Dendritic cell treated with granulocyte-macrophage colony-stimulating factor and Interleukin-4, amounts not matched to agents 40 ng/mL and 50 ng/mL, for 4 days (primary cell): ENCODE measurements around the gene FBLN2.

Experiments used
- H3K27ac Mint-ChIP-seq: one replicate; pipeline ENCODE4 v1.8.0; 2022; ENCODE audit warnings: mild to moderate bottlenecking, mixed read lengths
- H3K27me3 Mint-ChIP-seq: one replicate; pipeline ENCODE4 v1.8.0; 2022; ENCODE audit warnings: mild to moderate bottlenecking, mixed read lengths
- H3K36me3 Mint-ChIP-seq: one replicate; pipeline ENCODE4 v1.8.0; 2022; ENCODE audit warnings: low read depth, mixed read lengths
- H3K4me1 Mint-ChIP-seq: one replicate; pipeline ENCODE4 v1.8.0; 2022; ENCODE audit warnings: low read depth, mixed read lengths
- H3K4me3 Mint-ChIP-seq: one replicate; pipeline ENCODE4 v1.8.0; 2022; ENCODE audit warnings: mild to moderate bottlenecking, moderate library complexity, mixed read lengths
- H3K9me3 Mint-ChIP-seq: one replicate; pipeline ENCODE4 v1.8.0; 2022; ENCODE audit warnings: mixed read lengths
- intact Hi-C: fragments of 100-400 bp; cut with micrococcal nuclease; formaldehyde crosslinking; loops from one replicate; pipeline ENCODE4 v1.15.0; 2022

Gene FBLN2

GRCh38 chr3:13532631-13533030 is 16.3 kb upstream of the FBLN2 start:
- Mint-ChIP-seq H3K9me3 (no peaks in the 10 kb centered on the region), H3K4me3 (no peak overlapping the region), H3K36me3 (no peaks in the 10 kb centered on the region), H3K4me1 (peaks cover 6% of the 10 kb centered on the region), H3K27ac (no peak overlapping the region), H3K27me3 (peaks cover 5% of the 10 kb centered on the region)
- intact Hi-C loops: no loop called here

- intact Hi-C loops: no loop called here
- Mint-ChIP-seq H3K27me3 (peaks cover 5% of the 10 kb centered on the region), H3K36me3 (no peaks in the 10 kb centered on the region), H3K4me1 (peaks cover 6% of the 10 kb centered on the region), H3K27ac (no peak overlapping the region), H3K9me3 (no peaks in the 10 kb centered on the region), H3K4me3 (no peak overlapping the region)
Measured at GRCh38 chr3:13533885-13534301, 15.0 kb upstream of the FBLN2 start.

DNA sequence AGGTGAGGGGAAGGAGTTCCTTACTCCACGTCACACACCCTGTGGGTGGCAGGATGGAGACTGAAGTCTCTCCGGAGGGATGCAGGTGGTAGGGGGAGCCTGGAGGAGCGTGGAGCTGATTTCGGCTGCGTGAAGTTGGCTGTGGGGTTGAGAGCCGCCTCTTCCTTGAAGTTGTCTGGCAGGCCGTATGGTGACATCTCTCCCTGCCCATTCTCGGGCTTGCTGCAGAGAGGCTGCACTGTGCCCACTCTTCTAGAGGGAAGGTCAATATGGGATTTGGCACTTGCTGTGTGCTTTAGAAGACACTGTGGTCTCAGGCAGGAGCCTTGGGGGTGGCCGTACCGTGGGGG is 13.4 kb upstream of the FBLN2 start:
- Mint-ChIP-seq H3K4me3 (no peak overlapping the region), H3K9me3 (no peaks in the 10 kb centered on the region), H3K36me3 (no peaks in the 10 kb centered on the region), H3K27ac (no peak overlapping the region), H3K4me1 (peaks cover 6% of the 10 kb centered on the region), H3K27me3 (peaks cover 5% of the 10 kb centered on the region)
- intact Hi-C loops: no loop called here

- no peak overlapping the region for H3K4me3 Mint-ChIP-seq
- peaks cover 5% of the 10 kb centered on the region for H3K27me3 Mint-ChIP-seq
- peaks cover 6% of the 10 kb centered on the region for H3K4me1 Mint-ChIP-seq
- H3K27ac Mint-ChIP-seq: no peak overlapping the region
- H3K9me3 Mint-ChIP-seq: no peaks in the 10 kb centered on the region
- intact Hi-C loops: no loop called here
- H3K36me3 Mint-ChIP-seq: no peaks in the 10 kb centered on the region
Measured at GRCh38 chr3:13535905-13536304, 13.0 kb upstream of the FBLN2 start.

- H3K4me1 Mint-ChIP-seq: peaks cover 6% of the 10 kb centered on the region
- H3K36me3 Mint-ChIP-seq: no peaks in the 10 kb centered on the region
- intact Hi-C loops: no loop called here
- no peak overlapping the region for H3K4me3 Mint-ChIP-seq
- H3K27me3 Mint-ChIP-seq: peaks cover 5% of the 10 kb centered on the region
- no peaks in the 10 kb centered on the region for H3K9me3 Mint-ChIP-seq
- H3K27ac Mint-ChIP-seq: no peak overlapping the region
Measured at GRCh38 chr3:13536432-13536831, 12.5 kb upstream of the FBLN2 start.

- Mint-ChIP-seq H3K27me3 (peaks cover 6% of the 10 kb centered on the region), H3K4me1 (peaks cover 6% of the 10 kb centered on the region), H3K9me3 (no peaks in the 10 kb centered on the region), H3K27ac (no peak overlapping the region), H3K4me3 (no peak overlapping the region), H3K36me3 (no peaks in the 10 kb centered on the region)
- intact Hi-C loops: no loop called here
Measured at GRCh38 chr3:13536832-13537231, 12.1 kb upstream of the FBLN2 start.

DNA sequence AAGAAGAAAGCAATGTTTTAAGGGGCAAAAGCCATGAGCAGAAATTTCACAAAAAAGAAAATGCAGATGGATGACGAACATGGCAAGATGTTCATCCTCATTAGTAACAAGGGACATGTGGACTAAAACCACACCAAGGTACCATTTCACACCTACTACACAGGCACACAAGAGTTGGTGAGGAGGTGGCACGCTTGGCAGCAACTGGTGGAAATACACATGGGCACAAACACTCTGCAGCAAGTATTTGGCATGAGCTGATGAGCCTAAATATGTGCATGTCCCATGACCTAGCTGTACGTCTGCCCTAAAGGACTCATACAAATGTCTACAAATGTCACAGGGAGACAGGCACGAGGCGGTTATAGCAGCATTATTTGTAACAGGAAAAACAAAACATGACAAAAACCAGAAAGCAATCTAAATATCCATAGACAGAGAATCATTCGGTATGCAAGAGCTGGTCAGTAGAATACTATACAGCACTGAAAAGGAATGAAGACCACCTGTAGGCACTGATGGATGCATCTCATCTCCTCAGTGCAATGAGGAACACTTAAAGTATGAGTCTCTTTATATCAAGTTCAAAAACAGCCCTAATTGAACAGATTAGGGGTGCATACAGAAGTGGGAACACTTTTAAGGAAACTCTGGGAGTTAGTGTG is 11.5 kb upstream of the FBLN2 start:
- H3K27ac Mint-ChIP-seq: no peak overlapping the region

DNA sequence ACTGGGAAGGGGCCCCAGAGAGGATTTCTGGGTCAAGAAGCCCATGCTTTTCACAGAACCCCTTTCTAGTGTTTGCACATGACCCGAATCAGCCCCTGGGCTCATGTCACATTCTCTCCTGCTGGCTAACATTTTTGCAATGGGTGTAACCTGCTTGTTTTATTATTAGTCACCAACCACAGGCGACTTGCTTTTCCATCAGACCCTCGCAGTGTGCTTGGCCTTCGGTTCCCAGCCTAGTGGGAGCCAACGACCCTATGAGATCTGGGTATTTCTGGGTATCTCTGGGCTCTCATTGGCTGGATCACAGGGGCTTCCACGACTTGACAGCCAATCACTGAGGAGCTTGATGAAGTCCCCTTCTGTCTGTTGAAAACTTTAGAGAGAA is 11.0 kb upstream of the FBLN2 start:
- intact Hi-C loops: no loop called here
- H3K4me1 Mint-ChIP-seq: peaks cover 6% of the 10 kb centered on the region
- no peaks in the 10 kb centered on the region for H3K9me3 Mint-ChIP-seq
- peaks cover 6% of the 10 kb centered on the region for H3K27me3 Mint-ChIP-seq
- H3K36me3 Mint-ChIP-seq: no peaks in the 10 kb centered on the region
- H3K4me3 Mint-ChIP-seq: no peak overlapping the region
- H3K27ac Mint-ChIP-seq: no peak overlapping the region

More for the DNA sequence above, 11.5 kb upstream of the FBLN2 start:
- H3K4me1 Mint-ChIP-seq: peaks cover 6% of the 10 kb centered on the region
- intact Hi-C loops: no loop called here
- no peaks in the 10 kb centered on the region for H3K36me3 Mint-ChIP-seq
- no peaks in the 10 kb centered on the region for H3K9me3 Mint-ChIP-seq
- H3K4me3 Mint-ChIP-seq: no peak overlapping the region
- H3K27me3 Mint-ChIP-seq: peaks cover 6% of the 10 kb centered on the region

DNA sequence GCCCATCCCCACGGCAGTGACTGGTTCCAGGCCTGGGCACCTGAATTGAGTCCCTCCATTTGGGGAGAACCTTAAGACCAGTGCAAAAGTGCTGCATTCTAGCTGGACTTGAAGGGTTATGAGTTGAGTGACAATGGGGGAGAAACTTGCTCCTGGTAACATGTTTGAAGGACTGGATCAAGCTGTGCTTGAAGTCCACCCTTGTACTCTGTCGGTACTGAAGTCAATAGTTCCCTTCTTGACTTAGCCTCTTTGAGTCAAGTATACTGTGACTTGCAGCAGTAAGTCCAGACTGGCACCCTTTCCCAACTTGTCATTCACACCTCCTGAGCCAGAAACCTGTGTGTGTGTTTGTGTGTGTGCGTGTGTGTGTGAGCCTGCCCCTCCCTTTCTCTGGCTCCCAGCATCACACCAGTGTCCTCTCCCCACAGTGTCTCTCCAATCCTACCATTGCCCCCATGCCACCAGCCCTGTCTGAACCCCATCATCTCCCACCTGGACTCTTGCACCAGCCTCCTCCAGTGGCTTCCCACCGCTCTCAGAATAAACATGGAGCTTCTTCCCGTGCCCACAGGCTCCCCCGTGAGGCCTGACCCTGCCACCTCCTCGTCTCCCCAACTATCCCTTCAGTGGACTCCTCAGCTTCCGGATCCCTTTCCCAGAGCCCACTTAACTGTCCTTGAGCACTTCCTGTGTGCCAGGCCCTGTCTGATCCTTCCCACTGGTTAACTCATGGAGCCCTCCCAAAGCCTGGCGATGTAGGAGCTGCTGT is 10.2 kb upstream of the FBLN2 start:
- intact Hi-C loops: no loop called here
- peaks cover 6% of the 10 kb centered on the region for H3K27me3 Mint-ChIP-seq
- peaks cover 6% of the 10 kb centered on the region for H3K4me1 Mint-ChIP-seq
- H3K4me3 Mint-ChIP-seq: no peak overlapping the region
- no peaks in the 10 kb centered on the region for H3K9me3 Mint-ChIP-seq
- no peak overlapping the region for H3K27ac Mint-ChIP-seq
- H3K36me3 Mint-ChIP-seq: no peaks in the 10 kb centered on the region

GRCh38 chr3:13539292-13539638 is 9.7 kb upstream of the FBLN2 start:
- H3K36me3 Mint-ChIP-seq: no peaks in the 10 kb centered on the region
- H3K4me3 Mint-ChIP-seq: no peak overlapping the region
- H3K27ac Mint-ChIP-seq: no peak overlapping the region
- H3K9me3 Mint-ChIP-seq: no peaks in the 10 kb centered on the region
- H3K27me3 Mint-ChIP-seq: peaks cover 8% of the 10 kb centered on the region
- H3K4me1 Mint-ChIP-seq: peaks cover 6% of the 10 kb centered on the region
- intact Hi-C loops: no loop called here

GRCh38 chr3:13539671-13540070 is 9.3 kb upstream of the FBLN2 start:
- Mint-ChIP-seq H3K27ac (no peak overlapping the region), H3K9me3 (no peaks in the 10 kb centered on the region), H3K4me1 (peaks cover 6% of the 10 kb centered on the region), H3K4me3 (no peak overlapping the region), H3K27me3 (peaks cover 9% of the 10 kb centered on the region), H3K36me3 (no peaks in the 10 kb centered on the region)
- intact Hi-C loops: no loop called here

DNA sequence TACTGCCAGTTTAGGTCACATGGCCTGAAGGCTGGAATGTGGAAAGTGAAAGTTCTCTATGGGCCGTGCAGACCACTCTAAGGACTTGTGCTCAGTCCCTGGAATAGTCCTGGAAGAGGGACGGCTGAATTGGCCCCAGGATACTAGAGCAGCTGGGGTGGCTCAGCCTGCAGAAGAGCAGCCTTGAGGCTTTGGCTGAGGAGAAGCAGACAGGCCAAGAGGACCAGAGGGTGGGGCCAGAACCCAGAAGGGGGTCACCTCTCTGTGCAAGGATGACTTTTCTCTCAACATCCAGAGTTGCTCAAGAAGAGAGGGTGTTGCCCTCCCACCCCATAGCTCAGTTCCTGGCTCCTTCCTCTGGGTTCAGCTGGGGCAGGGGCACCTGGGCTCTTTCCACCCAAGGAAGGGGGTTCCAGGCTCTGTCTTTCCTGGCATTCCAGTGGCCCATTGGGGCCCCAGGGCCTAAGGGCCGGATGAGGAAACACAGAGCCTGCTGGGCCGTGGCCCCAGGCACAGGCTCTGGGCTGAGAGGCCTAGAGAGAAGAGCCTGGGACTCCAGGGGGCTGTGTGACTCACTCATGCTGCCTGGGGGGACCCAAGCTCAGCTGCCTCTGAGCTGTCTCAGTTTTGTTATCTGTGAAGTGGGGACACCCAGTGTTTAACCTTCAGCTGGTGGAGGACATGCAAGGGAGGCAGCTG is 8.5 kb upstream of the FBLN2 start:
- peaks cover 6% of the 10 kb centered on the region for H3K4me1 Mint-ChIP-seq

DNA sequence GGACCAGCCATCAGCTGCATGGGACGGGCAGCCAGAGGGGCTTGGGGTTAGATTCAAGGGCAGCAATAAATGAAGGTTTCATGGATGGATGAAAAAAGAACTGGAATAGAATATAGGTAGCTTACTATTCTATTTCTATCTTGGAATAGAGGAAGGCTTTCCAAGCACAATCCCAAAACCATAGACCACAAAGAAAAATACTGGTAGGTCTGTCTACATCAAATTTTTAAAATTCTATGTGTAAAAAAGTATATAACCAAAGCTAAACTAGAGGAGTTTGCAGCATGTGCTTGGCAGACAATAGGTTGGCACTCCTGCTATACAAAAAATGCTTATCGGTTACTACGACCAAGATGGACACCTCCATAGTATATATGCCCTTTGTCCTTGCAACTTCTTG is 7.2 kb upstream of the FBLN2 start:
- H3K36me3 Mint-ChIP-seq: no peaks in the 10 kb centered on the region
- peaks cover 4% of the 10 kb centered on the region for H3K4me1 Mint-ChIP-seq
- no peak overlapping the region for H3K27ac Mint-ChIP-seq
- no peaks in the 10 kb centered on the region for H3K9me3 Mint-ChIP-seq
- H3K27me3 Mint-ChIP-seq: peaks cover 10% of the 10 kb centered on the region
- intact Hi-C loops: no loop called here
- no peak overlapping the region for H3K4me3 Mint-ChIP-seq

More for the DNA sequence above, 8.5 kb upstream of the FBLN2 start:
- no peaks in the 10 kb centered on the region for H3K36me3 Mint-ChIP-seq
- no peaks in the 10 kb centered on the region for H3K9me3 Mint-ChIP-seq
- intact Hi-C loops: no loop called here
- no peak overlapping the region for H3K27ac Mint-ChIP-seq
- peaks cover 13% of the 10 kb centered on the region for H3K27me3 Mint-ChIP-seq
- no peak overlapping the region for H3K4me3 Mint-ChIP-seq

- no peak overlapping the region for H3K27ac Mint-ChIP-seq
- H3K36me3 Mint-ChIP-seq: no peaks in the 10 kb centered on the region
- H3K4me3 Mint-ChIP-seq: no peak overlapping the region
- H3K4me1 Mint-ChIP-seq: no peaks in the 10 kb centered on the region
- H3K9me3 Mint-ChIP-seq: no peaks in the 10 kb centered on the region
- intact Hi-C loops: no loop called here
- H3K27me3 Mint-ChIP-seq: peaks cover 8% of the 10 kb centered on the region
Measured at GRCh38 chr3:13542142-13542541, 6.8 kb upstream of the FBLN2 start.
